Measurements from ENCODE around the gene CTDSPL.

CTDSPL gene

DNA sequence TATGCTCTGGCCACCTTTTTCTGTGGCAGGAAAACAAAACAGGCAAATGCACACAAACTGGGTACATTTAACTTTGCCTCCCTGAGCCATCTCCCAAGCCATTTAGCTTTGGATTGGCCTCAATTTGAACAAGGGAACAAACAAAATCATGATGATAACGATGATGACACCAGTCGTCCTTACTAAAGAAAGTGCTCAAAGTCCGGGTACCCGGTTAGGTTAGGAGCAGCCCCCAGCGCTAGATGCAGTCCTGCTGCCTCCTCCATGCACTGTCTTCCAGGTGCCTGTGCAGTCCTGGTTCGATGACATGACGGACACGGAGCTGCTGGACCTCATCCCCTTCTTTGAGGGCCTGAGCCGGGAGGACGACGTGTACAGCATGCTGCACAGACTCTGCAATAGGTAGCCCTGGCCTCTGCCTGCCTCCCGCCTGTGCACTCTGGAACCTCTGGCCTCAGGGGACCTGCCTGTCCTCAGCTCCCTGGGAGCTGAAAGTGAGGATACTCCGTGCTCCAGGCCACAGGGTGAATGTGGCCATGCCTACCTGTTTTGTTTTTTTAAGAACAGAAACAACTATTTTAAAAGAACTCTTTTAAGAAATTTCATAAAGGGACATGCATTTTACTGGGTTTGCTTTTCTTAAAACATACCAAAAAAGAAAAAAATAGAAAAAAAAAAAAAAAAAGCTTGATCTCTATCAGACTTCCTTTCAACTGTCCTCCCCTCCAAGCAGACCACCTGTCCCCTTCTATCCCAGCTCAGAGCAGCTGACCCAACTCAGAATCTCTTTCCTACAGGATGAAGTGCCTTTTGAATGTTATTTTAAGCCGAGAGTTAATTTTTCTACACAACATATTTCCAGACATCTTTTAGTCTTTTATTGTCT, 119.0 kb downstream of the CTDSPL start:
- TF ChIP-seq, protein P1, sequence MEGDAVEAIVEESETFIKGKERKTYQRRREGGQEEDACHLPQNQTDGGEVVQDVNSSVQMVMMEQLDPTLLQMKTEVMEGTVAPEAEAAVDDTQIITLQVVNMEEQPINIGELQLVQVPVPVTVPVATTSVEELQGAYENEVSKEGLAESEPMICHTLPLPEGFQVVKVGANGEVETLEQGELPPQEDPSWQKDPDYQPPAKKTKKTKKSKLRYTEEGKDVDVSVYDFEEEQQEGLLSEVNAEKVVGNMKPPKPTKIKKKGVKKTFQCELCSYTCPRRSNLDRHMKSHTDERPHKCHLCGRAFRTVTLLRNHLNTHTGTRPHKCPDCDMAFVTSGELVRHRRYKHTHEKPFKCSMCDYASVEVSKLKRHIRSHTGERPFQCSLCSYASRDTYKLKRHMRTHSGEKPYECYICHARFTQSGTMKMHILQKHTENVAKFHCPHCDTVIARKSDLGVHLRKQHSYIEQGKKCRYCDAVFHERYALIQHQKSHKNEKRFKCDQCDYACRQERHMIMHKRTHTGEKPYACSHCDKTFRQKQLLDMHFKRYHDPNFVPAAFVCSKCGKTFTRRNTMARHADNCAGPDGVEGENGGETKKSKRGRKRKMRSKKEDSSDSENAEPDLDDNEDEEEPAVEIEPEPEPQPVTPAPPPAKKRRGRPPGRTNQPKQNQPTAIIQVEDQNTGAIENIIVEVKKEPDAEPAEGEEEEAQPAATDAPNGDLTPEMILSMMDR (IDR thresholded peaks at IDR 0.05; ENCODE audit: unreplicated experiment in 3 of 3), result no peak
- H3K36me3 Mint-ChIP-seq (ENCODE audit: low read depth), result peaks cover 41% of the 10 kb centered on the region

DNA sequence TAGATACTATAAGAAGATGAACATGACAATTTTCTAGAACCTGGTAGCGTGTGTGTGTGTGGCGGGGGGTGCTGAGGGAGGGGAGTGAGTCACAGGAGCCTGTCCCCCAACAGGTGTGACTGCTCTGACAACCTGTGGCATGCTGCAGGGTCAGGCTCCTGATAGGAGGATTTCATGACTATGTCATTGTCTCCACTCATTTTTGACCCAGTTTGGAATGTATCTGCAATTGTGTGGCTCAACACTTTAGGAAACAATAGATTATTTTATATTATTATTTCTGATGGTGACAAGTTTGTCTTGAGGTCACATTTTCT, 119.6 kb downstream of the CTDSPL start:
- TF ChIP-seq, protein P1 (IDR thresholded peaks at IDR 0.05; ENCODE audit: unreplicated experiment in 3 of 3), result no peak
- peaks cover 29% of the 10 kb centered on the region for H3K4me1 Mint-ChIP-seq
- H3K36me3 Mint-ChIP-seq (ENCODE audit: low read depth), result peaks cover 35% of the 10 kb centered on the region
- H3K4me3 Mint-ChIP-seq, result no peak overlapping the region
- no peaks in the 10 kb centered on the region for H3K9me3 Mint-ChIP-seq
- peak overlapping the region; percentile 70 to 86 (median 75) for H3K27ac Mint-ChIP-seq
- no peaks in the 10 kb centered on the region for H3K27me3 Mint-ChIP-seq (ENCODE audit: low read depth)

More for the DNA sequence above, 119.0 kb downstream of the CTDSPL start:
- Mint-ChIP-seq H3K9me3 (no peaks in the 10 kb centered on the region), H3K27ac (peak overlapping the region; percentile 70 to 86 (median 75)), H3K27me3 (ENCODE audit: low read depth) (no peaks in the 10 kb centered on the region), H3K4me3 (no peak overlapping the region), H3K4me1 (peaks cover 25% of the 10 kb centered on the region)

DNA sequence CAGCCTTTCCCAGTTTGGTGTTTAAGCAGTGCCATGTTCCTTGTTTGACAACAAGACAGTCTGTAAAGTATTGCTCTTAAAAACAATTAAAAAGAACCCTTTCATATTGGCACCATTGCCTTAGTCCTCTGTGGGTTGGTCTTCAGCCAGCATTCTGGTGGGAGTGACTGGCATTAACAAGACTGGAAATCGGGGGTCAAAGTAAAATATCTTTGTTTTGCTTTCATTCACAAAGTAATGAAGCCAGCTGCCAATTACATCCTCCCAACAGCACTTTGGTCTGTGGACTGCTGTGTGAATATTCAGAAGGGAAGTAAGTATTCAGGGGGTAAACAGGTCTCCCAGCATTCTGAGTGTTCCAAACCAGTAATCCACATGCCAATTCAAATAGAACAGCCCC, 120.7 kb downstream of the CTDSPL start:
- H3K27me3 Mint-ChIP-seq (ENCODE audit: low read depth), result no peaks in the 10 kb centered on the region
- H3K27ac Mint-ChIP-seq, result peak overlapping the region; percentile 37 to 81 (median 69)
- H3K9me3 Mint-ChIP-seq, result no peaks in the 10 kb centered on the region

GRCh38 chr3:37984051-37984450, 122.4 kb downstream of the CTDSPL start:
- H3K27me3 Mint-ChIP-seq (ENCODE audit: low read depth), result no peaks in the 10 kb centered on the region
- TF ChIP-seq, protein P1 (IDR thresholded peaks at IDR 0.05; ENCODE audit: unreplicated experiment in 3 of 3), result no peak
- H3K4me3 Mint-ChIP-seq, result no peak overlapping the region
- peaks cover 24% of the 10 kb centered on the region for H3K36me3 Mint-ChIP-seq (ENCODE audit: low read depth)
- no peak overlapping the region for H3K27ac Mint-ChIP-seq
- H3K4me1 Mint-ChIP-seq, result peaks cover 31% of the 10 kb centered on the region
- H3K9me3 Mint-ChIP-seq, result no peaks in the 10 kb centered on the region

More for the DNA sequence above, 120.7 kb downstream of the CTDSPL start:
- H3K4me3 Mint-ChIP-seq, result no peak overlapping the region
- H3K4me1 Mint-ChIP-seq, result peaks cover 29% of the 10 kb centered on the region
- TF ChIP-seq, protein P1 (IDR thresholded peaks at IDR 0.05; ENCODE audit: unreplicated experiment in 3 of 3), result no peak
- peaks cover 26% of the 10 kb centered on the region for H3K36me3 Mint-ChIP-seq (ENCODE audit: low read depth)

GRCh38 chr3:37984596-37984995, 122.9 kb downstream of the CTDSPL start:
- H3K27ac Mint-ChIP-seq, result peak overlapping the region in 1 of 3 experiments; percentile 4
- H3K9me3 Mint-ChIP-seq, result no peaks in the 10 kb centered on the region
- H3K36me3 Mint-ChIP-seq (ENCODE audit: low read depth), result peaks cover 24% of the 10 kb centered on the region
- TF ChIP-seq, protein P1 (IDR thresholded peaks at IDR 0.05; ENCODE audit: unreplicated experiment in 3 of 3), result no peak
- H3K4me3 Mint-ChIP-seq, result no peak overlapping the region
- no peaks in the 10 kb centered on the region for H3K27me3 Mint-ChIP-seq (ENCODE audit: low read depth)
- H3K4me1 Mint-ChIP-seq, result peaks cover 35% of the 10 kb centered on the region

Data from nephron (organoid).